ENCODE measurements around the gene NCS1. TPM values are rescaled to one million over a fixed set of nuclear protein-coding genes. Genes with fewer than 3 reads are reported as not detected.

Gene NCS1
- total RNA-seq, 1 experiment from 2014 or later, result 27.8 TPM

DNA sequence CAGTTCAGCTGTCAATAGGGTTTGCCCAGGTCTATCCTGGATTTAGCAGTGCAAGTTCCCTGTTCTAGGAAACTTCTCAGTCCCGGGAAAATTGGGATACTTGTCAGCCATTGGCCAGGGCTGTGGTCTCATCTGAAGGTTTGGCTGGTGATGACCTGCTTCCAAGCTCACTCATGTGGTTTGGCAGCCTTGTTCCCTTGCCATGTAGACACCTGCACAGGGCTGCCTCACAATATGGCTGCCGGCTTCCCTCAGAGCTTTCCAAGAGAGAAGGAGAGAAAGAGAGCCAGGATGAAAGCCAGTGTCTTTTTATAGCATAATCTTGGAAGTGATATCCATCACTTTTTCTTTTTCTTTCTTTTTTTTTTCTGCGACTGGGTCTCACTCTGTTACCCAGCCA lies 55.6 kb downstream of the NCS1 start:
- H3K36me3 Mint-ChIP-seq (ENCODE audit: insufficient read depth, unreplicated experiment), result peaks cover 12% of the 10 kb centered on the region
- DNase-seq (ENCODE audit: unreplicated experiment), result no peak
- H3K4me3 Mint-ChIP-seq (ENCODE audit: unreplicated experiment), result no peak overlapping the region
- BruUV-seq (replicated peaks), result no TSS peak
- intact Hi-C loops (cut with micrococcal nuclease), result no loop called here
- POLR2A ChIA-PET, result no interaction called here
- no peaks in the 10 kb centered on the region for H3K27me3 Mint-ChIP-seq (ENCODE audit: insufficient read depth, unreplicated experiment)
- H3K27ac Mint-ChIP-seq (ENCODE audit: low read depth, unreplicated experiment), result no peak overlapping the region
- no peaks in the 10 kb centered on the region for H3K9me3 Mint-ChIP-seq (ENCODE audit: unreplicated experiment)
- TF ChIP-seq, protein P1, sequence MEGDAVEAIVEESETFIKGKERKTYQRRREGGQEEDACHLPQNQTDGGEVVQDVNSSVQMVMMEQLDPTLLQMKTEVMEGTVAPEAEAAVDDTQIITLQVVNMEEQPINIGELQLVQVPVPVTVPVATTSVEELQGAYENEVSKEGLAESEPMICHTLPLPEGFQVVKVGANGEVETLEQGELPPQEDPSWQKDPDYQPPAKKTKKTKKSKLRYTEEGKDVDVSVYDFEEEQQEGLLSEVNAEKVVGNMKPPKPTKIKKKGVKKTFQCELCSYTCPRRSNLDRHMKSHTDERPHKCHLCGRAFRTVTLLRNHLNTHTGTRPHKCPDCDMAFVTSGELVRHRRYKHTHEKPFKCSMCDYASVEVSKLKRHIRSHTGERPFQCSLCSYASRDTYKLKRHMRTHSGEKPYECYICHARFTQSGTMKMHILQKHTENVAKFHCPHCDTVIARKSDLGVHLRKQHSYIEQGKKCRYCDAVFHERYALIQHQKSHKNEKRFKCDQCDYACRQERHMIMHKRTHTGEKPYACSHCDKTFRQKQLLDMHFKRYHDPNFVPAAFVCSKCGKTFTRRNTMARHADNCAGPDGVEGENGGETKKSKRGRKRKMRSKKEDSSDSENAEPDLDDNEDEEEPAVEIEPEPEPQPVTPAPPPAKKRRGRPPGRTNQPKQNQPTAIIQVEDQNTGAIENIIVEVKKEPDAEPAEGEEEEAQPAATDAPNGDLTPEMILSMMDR (IDR thresholded peaks at IDR 0.05; ENCODE audit: unreplicated experiment), result no peak
- H3K4me1 Mint-ChIP-seq (ENCODE audit: insufficient read depth, unreplicated experiment), result no peaks in the 10 kb centered on the region
- CTCF ChIA-PET, result interaction anchor here (0.7 to 2.0 kb wide), 4 partner anchors 9 to 120 kb away, joined by 3 to 6 read pairs (median 4); no protein-coding TSS in a partner anchor

DNA sequence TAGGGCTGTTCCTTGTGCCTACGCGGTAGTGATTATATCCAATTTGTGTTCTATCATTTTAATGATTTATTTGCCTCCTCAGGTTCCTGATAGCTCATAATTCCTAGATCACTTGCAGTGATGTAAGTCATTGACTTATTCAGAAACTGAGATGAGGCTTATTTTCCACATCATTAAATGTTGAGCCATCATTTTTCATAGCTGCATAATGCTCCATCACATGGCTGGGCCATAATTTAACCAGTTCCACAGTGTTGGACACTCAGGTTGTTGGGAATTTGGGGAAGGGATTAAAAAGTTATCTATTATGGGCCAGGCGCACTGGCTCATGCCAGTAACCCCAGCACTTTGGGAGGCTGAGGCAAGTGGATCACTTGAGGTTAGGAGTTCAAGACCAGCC lies 57.6 kb downstream of the NCS1 start:
- CTCF ChIA-PET, result interaction anchor here (0.6 to 3.2 kb wide), 4 partner anchors 13 to 1877 kb away, joined by 3 to 9 read pairs (median 3); no protein-coding TSS in a partner anchor

DNA sequence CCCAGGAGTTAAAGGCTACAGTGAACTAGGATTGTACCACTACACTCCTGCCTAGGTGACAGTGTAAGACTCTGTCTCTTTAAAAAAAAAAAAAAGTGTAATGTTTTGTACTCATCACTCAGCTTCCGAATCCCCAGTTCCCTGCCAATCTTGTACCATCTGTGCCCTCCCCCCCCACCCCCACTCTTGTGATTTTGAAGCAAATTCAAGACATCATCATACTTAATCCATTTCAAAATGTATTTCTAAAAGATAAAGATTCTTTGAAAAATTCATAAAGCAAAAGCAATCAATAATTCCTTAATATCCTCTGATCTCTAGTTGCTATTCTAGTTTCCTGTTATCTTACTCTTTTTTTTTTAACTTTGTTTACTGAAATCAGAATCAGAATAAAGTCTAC lies 58.4 kb downstream of the NCS1 start:
- Mint-ChIP-seq H3K4me1 (ENCODE audit: insufficient read depth, unreplicated experiment) (no peaks in the 10 kb centered on the region), H3K9me3 (ENCODE audit: unreplicated experiment) (no peaks in the 10 kb centered on the region), H3K27me3 (ENCODE audit: insufficient read depth, unreplicated experiment) (no peaks in the 10 kb centered on the region), H3K4me3 (ENCODE audit: unreplicated experiment) (no peak overlapping the region), H3K27ac (ENCODE audit: low read depth, unreplicated experiment) (no peak overlapping the region), H3K36me3 (ENCODE audit: insufficient read depth, unreplicated experiment) (peaks cover 5% of the 10 kb centered on the region)
- ChIA-PET POLR2A (no interaction called here), CTCF (interaction anchor here (1.1 to 3.2 kb wide), 2 partner anchors 13 to 123 kb away, joined by 5 to 9 read pairs; no protein-coding TSS in a partner anchor)
- intact Hi-C loops (cut with micrococcal nuclease), result no loop called here
- DNase-seq (ENCODE audit: unreplicated experiment), result no peak
- TF ChIP-seq, protein P1 (IDR thresholded peaks at IDR 0.05; ENCODE audit: unreplicated experiment), result no peak
- BruUV-seq (replicated peaks), result no TSS peak

More for the DNA sequence above, 57.6 kb downstream of the NCS1 start:
- Mint-ChIP-seq H3K4me1 (ENCODE audit: insufficient read depth, unreplicated experiment) (no peaks in the 10 kb centered on the region), H3K9me3 (ENCODE audit: unreplicated experiment) (no peaks in the 10 kb centered on the region), H3K36me3 (ENCODE audit: insufficient read depth, unreplicated experiment) (peaks cover 10% of the 10 kb centered on the region), H3K27me3 (ENCODE audit: insufficient read depth, unreplicated experiment) (no peaks in the 10 kb centered on the region), H3K4me3 (ENCODE audit: unreplicated experiment) (no peak overlapping the region), H3K27ac (ENCODE audit: low read depth, unreplicated experiment) (no peak overlapping the region)
- no peak for DNase-seq (ENCODE audit: unreplicated experiment)
- no TSS peak for BruUV-seq (replicated peaks)
- TF ChIP-seq, protein P1 (IDR thresholded peaks at IDR 0.05; ENCODE audit: unreplicated experiment), result no peak
- POLR2A ChIA-PET, result interaction anchor here (0.6 kb wide), 1 partner anchor 26 kb away, joined by 3 read pairs; no protein-coding TSS in a partner anchor
- intact Hi-C loops (cut with micrococcal nuclease), result no loop called here

DNA sequence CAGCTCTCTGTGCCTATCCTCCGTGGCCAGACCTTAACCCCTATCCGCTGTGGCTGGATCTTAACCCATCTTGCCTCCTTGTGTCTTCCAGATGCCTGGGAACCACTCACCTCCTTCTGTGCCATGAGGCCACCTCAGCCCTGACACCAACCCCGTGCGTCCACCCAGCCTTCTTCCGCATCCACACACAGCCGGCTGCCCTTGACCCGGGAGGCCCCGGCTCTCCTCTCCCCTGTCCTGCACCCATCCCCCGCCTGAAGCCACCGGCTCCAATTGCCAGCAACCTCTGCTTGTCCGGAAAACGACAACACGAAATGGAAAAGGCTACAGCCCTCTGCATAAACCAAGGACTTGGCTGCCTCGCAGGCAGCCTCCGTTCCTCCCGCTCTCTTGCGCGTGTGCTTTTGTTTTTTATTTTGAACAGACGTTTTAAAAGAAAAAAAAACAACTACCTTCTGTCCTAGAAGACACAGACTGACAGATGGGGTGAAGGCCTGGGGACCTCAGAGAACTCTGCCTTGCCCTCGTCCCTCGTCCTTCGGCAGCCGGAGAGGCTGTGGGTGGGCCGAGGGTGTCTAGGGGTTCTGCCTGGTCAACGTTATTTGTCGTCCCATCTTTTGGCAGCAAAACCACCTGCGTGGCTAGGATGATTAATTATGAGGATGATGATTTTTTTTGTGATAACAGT lies 60.8 kb downstream of the NCS1 start:
- TF ChIP-seq, protein P1 (IDR thresholded peaks at IDR 0.05; ENCODE audit: unreplicated experiment), result no peak
- CTCF ChIA-PET, result no interaction called here
- POLR2A ChIA-PET, result no interaction called here
- intact Hi-C loops (cut with micrococcal nuclease), result no loop called here
- Mint-ChIP-seq H3K9me3 (ENCODE audit: unreplicated experiment) (no peaks in the 10 kb centered on the region), H3K36me3 (ENCODE audit: insufficient read depth, unreplicated experiment) (peaks cover 5% of the 10 kb centered on the region), H3K4me3 (ENCODE audit: unreplicated experiment) (no peak overlapping the region), H3K27me3 (ENCODE audit: insufficient read depth, unreplicated experiment) (no peaks in the 10 kb centered on the region), H3K27ac (ENCODE audit: low read depth, unreplicated experiment) (no peak overlapping the region), H3K4me1 (ENCODE audit: insufficient read depth, unreplicated experiment) (no peaks in the 10 kb centered on the region)
- BruUV-seq (replicated peaks), result TSS peak; percentile 45
- DNase-seq (ENCODE audit: unreplicated experiment), result no peak
